ENCODE data around the gene TASOR2.

Gene TASOR2

GRCh38 chr10:5643346-5644067 lies 41.1 kb upstream of the TASOR2 start:
- H3K79me2 ChIP-seq (ENCODE audit: low read length): no peaks in the 10 kb centered on the region
- no peak overlapping the region for H3K4me2 ChIP-seq (ENCODE audit: low read length)
- H3K36me3 ChIP-seq (replicated peaks; ENCODE audit: low read depth, low read length): no peaks in the 10 kb centered on the region

GRCh38 chr10:5644930-5645329 lies 39.7 kb upstream of the TASOR2 start:
- Histone ChIP-seq H4K20me1 (ENCODE audit: insufficient read depth, low read length) (no peaks in the 10 kb centered on the region), H3K36me3 (replicated peaks; ENCODE audit: low read depth, low read length) (no peaks in the 10 kb centered on the region), H3K9ac (ENCODE audit: low read length) (no peak overlapping the region), H2AFZ (ENCODE audit: low read depth, low read length) (no peak overlapping the region), H3K79me2 (ENCODE audit: low read length) (no peaks in the 10 kb centered on the region), H3K4me2 (ENCODE audit: low read length) (no peak overlapping the region), H3K9me3 (ENCODE audit: insufficient read depth, low read length) (no peaks in the 10 kb centered on the region), H3K27me3 (ENCODE audit: low read depth, low read length) (no peaks in the 10 kb centered on the region), H3K4me1 (ENCODE audit: low read length) (no peaks in the 10 kb centered on the region), H3K27ac (ENCODE audit: low read length) (no peak overlapping the region), H3K4me3 (ENCODE audit: low read length) (no peak overlapping the region)
- TF ChIP-seq CTCF (IDR thresholded peaks at IDR 0.05; ENCODE audit: low read depth, low read length) (no peak), EZH2phosphoT487 (IDR thresholded peaks at IDR 0.05; ENCODE audit: low read depth) (no peak)

More at GRCh38 chr10:5643346-5644067, 41.1 kb upstream of the TASOR2 start:
- H3K9me3 ChIP-seq (ENCODE audit: insufficient read depth, low read length): no peaks in the 10 kb centered on the region
- no peak overlapping the region for H2AFZ ChIP-seq (ENCODE audit: low read depth, low read length)
- H3K4me1 ChIP-seq (ENCODE audit: low read length): no peaks in the 10 kb centered on the region
- no peaks in the 10 kb centered on the region for H3K27me3 ChIP-seq (ENCODE audit: low read depth, low read length)
- no peaks in the 10 kb centered on the region for H4K20me1 ChIP-seq (ENCODE audit: insufficient read depth, low read length)
- H3K27ac ChIP-seq (ENCODE audit: low read length): no peak overlapping the region
- no peak overlapping the region for H3K9ac ChIP-seq (ENCODE audit: low read length)
- no peak overlapping the region for H3K4me3 ChIP-seq (ENCODE audit: low read length)
- no peak for TF ChIP-seq EZH2phosphoT487 (IDR thresholded peaks at IDR 0.05; ENCODE audit: low read depth)
- TF ChIP-seq CTCF (IDR thresholded peaks at IDR 0.05; ENCODE audit: low read depth, low read length): no peak

DNA sequence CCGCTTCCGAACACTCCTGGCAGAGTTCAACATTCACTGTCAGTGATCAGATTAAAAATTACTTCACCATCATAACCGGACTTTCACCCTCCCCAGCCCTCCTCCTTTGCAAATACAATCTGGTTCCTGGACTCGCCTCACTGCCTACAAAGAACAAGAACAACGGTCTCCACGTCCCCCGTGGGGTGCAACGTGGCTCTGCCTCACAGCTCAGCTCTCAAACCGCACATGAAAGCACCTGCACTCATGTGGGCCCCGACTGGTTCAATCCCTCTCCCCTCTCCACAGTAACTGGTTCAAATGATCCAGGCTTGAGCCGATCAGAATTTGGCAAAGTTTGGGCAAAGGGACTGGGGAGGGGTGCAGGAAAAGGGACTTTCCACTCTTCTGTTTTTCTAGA lies 39.3 kb upstream of the TASOR2 start:
- H3K4me1 ChIP-seq (ENCODE audit: low read length): no peaks in the 10 kb centered on the region
- H3K36me3 ChIP-seq (replicated peaks; ENCODE audit: low read depth, low read length): no peaks in the 10 kb centered on the region
- no peak for TF ChIP-seq CTCF (IDR thresholded peaks at IDR 0.05; ENCODE audit: low read depth, low read length)
- no peak for TF ChIP-seq EZH2phosphoT487 (IDR thresholded peaks at IDR 0.05; ENCODE audit: low read depth)
- H3K9ac ChIP-seq (ENCODE audit: low read length): no peak overlapping the region
- no peak overlapping the region for H3K27ac ChIP-seq (ENCODE audit: low read length)
- H4K20me1 ChIP-seq (ENCODE audit: insufficient read depth, low read length): no peaks in the 10 kb centered on the region
- no peak overlapping the region for H3K4me2 ChIP-seq (ENCODE audit: low read length)
- H2AFZ ChIP-seq (ENCODE audit: low read depth, low read length): no peak overlapping the region
- no peak overlapping the region for H3K4me3 ChIP-seq (ENCODE audit: low read length)
- no peaks in the 10 kb centered on the region for H3K9me3 ChIP-seq (ENCODE audit: insufficient read depth, low read length)
- no peaks in the 10 kb centered on the region for H3K27me3 ChIP-seq (ENCODE audit: low read depth, low read length)
- H3K79me2 ChIP-seq (ENCODE audit: low read length): no peaks in the 10 kb centered on the region

DNA sequence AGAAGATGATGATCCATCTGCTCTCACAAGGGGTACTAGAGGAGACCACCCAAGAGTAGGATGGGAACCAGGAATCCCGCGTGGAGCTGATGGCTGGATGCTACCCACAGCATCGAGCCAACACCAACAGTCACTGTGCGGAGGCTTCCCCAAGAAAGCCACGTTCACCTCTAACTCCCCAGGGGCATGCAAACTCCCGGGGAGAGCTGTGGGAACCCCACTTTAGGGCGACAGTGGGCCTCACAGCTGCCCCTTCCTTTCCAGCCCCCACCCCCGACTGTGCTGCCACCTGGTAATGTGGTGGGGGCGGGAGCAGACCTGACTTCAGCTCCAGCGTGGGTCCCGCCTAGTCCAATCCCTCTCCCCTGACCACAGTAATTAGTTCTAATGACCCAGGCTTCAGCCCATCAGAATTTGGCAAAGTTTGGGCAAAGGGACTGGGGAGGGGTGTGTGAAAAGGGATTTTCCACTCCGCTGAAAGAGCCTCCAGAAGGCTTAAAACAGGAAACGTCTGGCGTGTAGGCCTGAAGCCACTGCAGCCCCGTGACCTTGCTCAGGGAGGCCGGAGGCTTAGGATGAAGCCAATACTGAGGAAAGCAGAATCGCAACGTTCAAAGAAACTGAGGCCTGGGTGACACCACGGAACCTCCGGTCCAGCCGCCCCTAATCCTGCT lies 38.6 kb upstream of the TASOR2 start:
- Histone ChIP-seq H3K27me3 (ENCODE audit: low read depth, low read length) (no peaks in the 10 kb centered on the region), H4K20me1 (ENCODE audit: insufficient read depth, low read length) (no peaks in the 10 kb centered on the region), H2AFZ (ENCODE audit: low read depth, low read length) (no peak overlapping the region), H3K9me3 (ENCODE audit: insufficient read depth, low read length) (no peaks in the 10 kb centered on the region), H3K4me3 (ENCODE audit: low read length) (no peak overlapping the region), H3K9ac (ENCODE audit: low read length) (no peak overlapping the region), H3K4me2 (ENCODE audit: low read length) (no peak overlapping the region), H3K36me3 (replicated peaks; ENCODE audit: low read depth, low read length) (no peaks in the 10 kb centered on the region), H3K4me1 (ENCODE audit: low read length) (no peaks in the 10 kb centered on the region), H3K79me2 (ENCODE audit: low read length) (no peaks in the 10 kb centered on the region), H3K27ac (ENCODE audit: low read length) (no peak overlapping the region)
- TF ChIP-seq CTCF (IDR thresholded peaks at IDR 0.05; ENCODE audit: low read depth, low read length): no peak
- TF ChIP-seq EZH2phosphoT487 (IDR thresholded peaks at IDR 0.05; ENCODE audit: low read depth): no peak
